Measurements from ENCODE around the gene ZC3H7B. TPM values are rescaled to one million over a fixed set of nuclear protein-coding genes. Genes with fewer than 3 reads are reported as not detected.

Gene ZC3H7B
- polyA plus RNA-seq, 3 donors = 0.31 to 15.7 (median 0.49) TPM

DNA sequence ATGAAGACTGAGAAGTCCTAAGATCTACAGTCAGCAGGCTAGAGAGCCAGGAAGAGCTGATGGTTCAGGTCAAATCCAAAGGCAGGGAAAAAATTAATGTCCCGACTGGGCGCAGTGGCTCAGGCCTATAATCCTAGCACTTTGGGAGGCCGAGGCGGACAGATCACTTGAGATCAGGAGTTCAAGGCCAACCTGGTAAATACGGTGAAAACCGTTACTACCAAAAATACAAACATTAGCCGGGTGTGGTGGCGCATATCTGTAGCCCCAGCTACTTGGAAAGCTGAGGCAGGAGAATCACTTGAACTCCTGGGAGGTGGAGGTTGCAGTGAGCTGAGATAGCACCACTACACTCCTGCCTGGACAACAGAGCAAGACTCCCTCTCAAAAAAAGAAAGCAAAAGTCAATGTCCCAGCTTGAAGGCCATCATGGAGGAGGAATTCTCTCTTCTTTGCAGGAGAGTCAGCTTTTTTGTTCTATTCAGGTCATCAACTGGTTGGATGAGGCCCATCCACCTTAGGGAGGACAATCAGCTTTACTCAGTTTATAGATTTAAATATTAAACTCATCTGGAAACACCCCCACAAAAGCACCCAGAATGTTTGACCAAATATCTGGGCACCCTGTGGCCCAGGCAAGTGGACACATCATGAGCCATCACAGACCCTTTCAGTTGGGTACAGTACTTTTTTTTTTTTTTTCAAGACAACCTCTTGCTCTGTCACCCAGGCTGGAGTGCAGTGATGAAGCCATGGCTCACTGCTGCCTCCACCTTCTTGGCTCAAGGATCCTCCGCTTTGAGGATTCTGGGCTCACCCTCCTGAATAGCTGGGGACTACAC is 4.3 kb upstream of the ZC3H7B start:
- H3K9ac ChIP-seq (ENCODE audit: insufficient read depth, low read length, poor library complexity, severe bottlenecking) = no peak overlapping the region
- no peak overlapping the region for H3K4me2 ChIP-seq (replicated peaks; ENCODE audit: extremely low read depth, low read length, poor library complexity, severe bottlenecking)
- DNase-seq = no peak
- H3K79me2 ChIP-seq (ENCODE audit: insufficient read depth, low read length) = peaks cover 12% of the 10 kb centered on the region
- H4K20me1 ChIP-seq (ENCODE audit: insufficient read depth, low read length) = no peaks in the 10 kb centered on the region
- H3K27me3 ChIP-seq (ENCODE audit: control insufficient read depth in 2 of 2, insufficient read depth in 2 of 2, low read length in 2 of 2) = no peaks in the 10 kb centered on the region
- no peak overlapping the region for H3K27ac ChIP-seq (ENCODE audit: low read depth in 1 of 2, low read length in 2 of 2)
- no peak overlapping the region for H3K4me3 Mint-ChIP-seq
- H3K27ac Mint-ChIP-seq = peak overlapping the region in 1 of 7 donors; percentile 5
- intact Hi-C loops (cut with micrococcal nuclease) = no loop called here
- peaks cover 1 to 3% (median 1%) of the 10 kb centered on the region in 3 donors for H3K27me3 Mint-ChIP-seq (ENCODE audit: low read depth in 3 of 3)
- H3K36me3 ChIP-seq (replicated peaks in 1 of 2; ENCODE audit: control insufficient read depth in 1 of 2, insufficient read depth in 2 of 2, low read length in 2 of 2) = no peaks in the 10 kb centered on the region
- no peaks in the 10 kb centered on the region for H3K9me3 ChIP-seq (replicated peaks in 1 of 2; ENCODE audit: control insufficient read depth in 1 of 2, insufficient read depth in 1 of 2, low read length in 2 of 2)
- peaks cover 0 to 3% (median 0%) of the 10 kb centered on the region in 7 donors for H3K9me3 Mint-ChIP-seq
- H3K36me3 Mint-ChIP-seq = no peaks in the 10 kb centered on the region
- peaks cover 5% of the 10 kb centered on the region for H3K4me1 Mint-ChIP-seq
- WGBS (ENCODE audit: insufficient coverage) = 96% methylated on average over 4 of the region's 9 CpGs
- no peak overlapping the region for H2AFZ ChIP-seq (ENCODE audit: insufficient read depth, low read depth, low read length, poor library complexity, severe bottlenecking)
- H3K4me1 ChIP-seq (ENCODE audit: control insufficient read depth in 1 of 2, insufficient read depth in 2 of 2, low read length in 2 of 2) = peaks cover 6 to 7% of the 10 kb centered on the region in 2 donors
- TF ChIP-seq, protein P1, sequence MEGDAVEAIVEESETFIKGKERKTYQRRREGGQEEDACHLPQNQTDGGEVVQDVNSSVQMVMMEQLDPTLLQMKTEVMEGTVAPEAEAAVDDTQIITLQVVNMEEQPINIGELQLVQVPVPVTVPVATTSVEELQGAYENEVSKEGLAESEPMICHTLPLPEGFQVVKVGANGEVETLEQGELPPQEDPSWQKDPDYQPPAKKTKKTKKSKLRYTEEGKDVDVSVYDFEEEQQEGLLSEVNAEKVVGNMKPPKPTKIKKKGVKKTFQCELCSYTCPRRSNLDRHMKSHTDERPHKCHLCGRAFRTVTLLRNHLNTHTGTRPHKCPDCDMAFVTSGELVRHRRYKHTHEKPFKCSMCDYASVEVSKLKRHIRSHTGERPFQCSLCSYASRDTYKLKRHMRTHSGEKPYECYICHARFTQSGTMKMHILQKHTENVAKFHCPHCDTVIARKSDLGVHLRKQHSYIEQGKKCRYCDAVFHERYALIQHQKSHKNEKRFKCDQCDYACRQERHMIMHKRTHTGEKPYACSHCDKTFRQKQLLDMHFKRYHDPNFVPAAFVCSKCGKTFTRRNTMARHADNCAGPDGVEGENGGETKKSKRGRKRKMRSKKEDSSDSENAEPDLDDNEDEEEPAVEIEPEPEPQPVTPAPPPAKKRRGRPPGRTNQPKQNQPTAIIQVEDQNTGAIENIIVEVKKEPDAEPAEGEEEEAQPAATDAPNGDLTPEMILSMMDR (IDR thresholded peaks at IDR 0.05) = no peak
- no peak overlapping the region for H3K4me3 ChIP-seq (replicated peaks in 1 of 3; ENCODE audit: low read depth in 2 of 3, low read length in 3 of 3)

DNA sequence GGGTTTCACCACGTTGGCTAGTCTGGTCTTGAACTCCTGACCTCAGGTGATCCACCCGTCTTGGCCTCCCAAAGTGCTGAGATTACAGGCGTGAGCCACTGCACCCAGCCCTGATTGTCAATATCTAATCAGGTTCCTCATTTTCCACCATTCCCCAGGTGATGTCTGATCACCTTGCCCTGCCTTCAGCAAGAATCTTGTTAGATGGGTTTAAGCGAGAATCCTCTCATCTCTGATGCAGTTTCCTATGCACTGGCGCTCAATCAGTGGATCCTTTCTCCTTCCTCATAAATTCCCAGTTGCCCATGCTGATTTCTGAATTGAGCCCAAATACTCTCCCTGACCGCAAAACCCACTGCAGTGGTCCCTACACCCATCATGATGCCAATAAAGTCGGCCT is 664 bp upstream of the ZC3H7B start:
- TF ChIP-seq, protein P1 (IDR thresholded peaks at IDR 0.05) = no peak
- intact Hi-C loops (cut with micrococcal nuclease) = no loop called here
- peak overlapping the region; percentile 66 to 93 (median 85) for H3K4me3 ChIP-seq (replicated peaks in 1 of 3; ENCODE audit: low read depth in 2 of 3, low read length in 3 of 3)
- no peak for DNase-seq
- peaks cover 12% of the 10 kb centered on the region for H4K20me1 ChIP-seq (ENCODE audit: insufficient read depth, low read length)
- no peaks in the 10 kb centered on the region for H3K27me3 ChIP-seq (ENCODE audit: control insufficient read depth in 2 of 2, insufficient read depth in 2 of 2, low read length in 2 of 2)
- peak overlapping the region in 4 of 7 donors; percentile 3 to 61 (median 26) for H3K27ac Mint-ChIP-seq
- peaks cover 26% of the 10 kb centered on the region for H3K4me1 Mint-ChIP-seq
- peaks cover 46% of the 10 kb centered on the region for H3K79me2 ChIP-seq (ENCODE audit: insufficient read depth, low read length)
- H2AFZ ChIP-seq (ENCODE audit: insufficient read depth, low read depth, low read length, poor library complexity, severe bottlenecking) = peak overlapping the region; percentile 86
- H3K36me3 Mint-ChIP-seq = peaks cover 3 to 11% of the 10 kb centered on the region in 2 donors
- peak overlapping the region; percentile 78 to 84 for H3K4me3 Mint-ChIP-seq
- H3K4me2 ChIP-seq (replicated peaks; ENCODE audit: extremely low read depth, low read length, poor library complexity, severe bottlenecking) = peak overlapping the region; percentile 80
- H3K36me3 ChIP-seq (replicated peaks in 1 of 2; ENCODE audit: control insufficient read depth in 1 of 2, insufficient read depth in 2 of 2, low read length in 2 of 2) = no peaks in the 10 kb centered on the region
- peaks cover 0 to 3% (median 1%) of the 10 kb centered on the region in 3 donors for H3K27me3 Mint-ChIP-seq (ENCODE audit: low read depth in 3 of 3)
- H3K9me3 Mint-ChIP-seq = peaks cover 0 to 3% (median 0%) of the 10 kb centered on the region in 7 donors
- H3K4me1 ChIP-seq (ENCODE audit: control insufficient read depth in 1 of 2, insufficient read depth in 2 of 2, low read length in 2 of 2) = peaks cover 16 to 17% of the 10 kb centered on the region in 2 donors
- peak overlapping the region; percentile 96 for H3K9ac ChIP-seq (ENCODE audit: insufficient read depth, low read length, poor library complexity, severe bottlenecking)
- H3K27ac ChIP-seq (ENCODE audit: low read depth in 1 of 2, low read length in 2 of 2) = peak overlapping the region in 1 of 2 donors; percentile 84
- no peaks in the 10 kb centered on the region for H3K9me3 ChIP-seq (replicated peaks in 1 of 2; ENCODE audit: control insufficient read depth in 1 of 2, insufficient read depth in 1 of 2, low read length in 2 of 2)
- 41% methylated on average over 4 of the region's 7 CpGs for WGBS (ENCODE audit: insufficient coverage)

Data from CD14-positive monocyte (primary cell).